Effector memory CD4-positive, alpha-beta T cell (primary cell): ENCODE results near the gene TNNI3.
A peak's percentile ranks its signal among the peaks of the same experiment; 100 is the strongest.

ENCODE experiments used
- DNase-seq, 3 donors: peaks; one replicate each; pipeline ENCODE4 v3.0.0-alpha.2; 2020
- H3K27ac ChIP-seq: 2 replicates; pipeline ENCODE4 v1.7.0; 2013; ENCODE audit warnings: mild to moderate bottlenecking, low read length, moderate library complexity; ENCODE audit not compliant: insufficient read depth, poor library complexity, severe bottlenecking
- H3K27me3 ChIP-seq: replicated peaks from 2 replicates; pipeline ENCODE4 v1.7.0; 2013; ENCODE audit warnings: mild to moderate bottlenecking, low read length; ENCODE audit not compliant: insufficient read depth, control insufficient read depth, poor library complexity, severe bottlenecking
- H3K36me3 ChIP-seq: 2 replicates; pipeline ENCODE4 v1.7.0; 2013; ENCODE audit warnings: mild to moderate bottlenecking, low read length, moderate library complexity; ENCODE audit not compliant: control insufficient read depth, insufficient read depth
- H3K4me1 ChIP-seq: 2 replicates; pipeline ENCODE4 v1.7.0; 2013; ENCODE audit warnings: low read length, mild to moderate bottlenecking; ENCODE audit not compliant: control insufficient read depth, insufficient read depth, poor library complexity, severe bottlenecking
- H3K4me3 ChIP-seq: 2 replicates; pipeline ENCODE4 v1.7.0; 2013; ENCODE audit warnings: low read length, low read depth, mild to moderate bottlenecking; ENCODE audit not compliant: insufficient read depth, poor library complexity, severe bottlenecking
- H3K9me3 ChIP-seq: 2 replicates; pipeline ENCODE4 v1.7.0; 2013; ENCODE audit warnings: mild to moderate bottlenecking, low read length, moderate library complexity; ENCODE audit not compliant: control insufficient read depth

Gene TNNI3

GRCh38 chr19:55188625-55189024 lies 31.1 kb upstream of the TNNI3 start:
- no peak for DNase-seq
- H3K27ac ChIP-seq, result no peak overlapping the region
- no peak overlapping the region for H3K4me3 ChIP-seq
- no peaks in the 10 kb centered on the region for H3K36me3 ChIP-seq
- H3K9me3 ChIP-seq, result no peaks in the 10 kb centered on the region
- H3K4me1 ChIP-seq, result no peaks in the 10 kb centered on the region
- no peaks in the 10 kb centered on the region for H3K27me3 ChIP-seq

GRCh38 chr19:55186080-55186479 lies 28.5 kb upstream of the TNNI3 start:
- no peaks in the 10 kb centered on the region for H3K27me3 ChIP-seq
- no peaks in the 10 kb centered on the region for H3K9me3 ChIP-seq
- no peaks in the 10 kb centered on the region for H3K4me1 ChIP-seq
- no peak overlapping the region for H3K27ac ChIP-seq
- no peak for DNase-seq
- H3K36me3 ChIP-seq, result no peaks in the 10 kb centered on the region
- no peak overlapping the region for H3K4me3 ChIP-seq

DNA sequence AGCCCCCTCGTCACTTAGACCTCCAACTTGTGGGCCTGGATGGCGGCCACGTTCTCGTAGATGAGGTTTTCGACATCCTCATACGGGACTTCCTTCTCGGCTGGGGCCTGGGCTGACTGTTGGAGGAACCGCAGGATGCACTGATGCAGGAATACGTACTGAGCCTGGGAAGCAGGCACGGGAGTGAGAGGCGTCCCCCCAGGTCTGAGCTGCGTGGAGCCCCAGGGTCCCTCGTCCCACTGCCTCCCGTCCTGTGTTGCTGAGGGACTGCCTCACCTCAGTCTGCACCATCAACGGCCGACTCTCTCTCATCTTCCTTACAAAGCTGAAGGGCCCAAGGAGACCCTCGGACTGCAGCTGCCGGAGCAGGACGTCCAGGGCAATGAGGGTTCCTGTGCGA lies 24.2 kb upstream of the TNNI3 start:
- no peaks in the 10 kb centered on the region for H3K9me3 ChIP-seq
- peaks cover 29% of the 10 kb centered on the region for H3K27me3 ChIP-seq
- H3K27ac ChIP-seq, result no peak overlapping the region
- no peak for DNase-seq
- H3K36me3 ChIP-seq, result no peaks in the 10 kb centered on the region
- peaks cover 20% of the 10 kb centered on the region for H3K4me1 ChIP-seq
- H3K4me3 ChIP-seq, result no peak overlapping the region

DNA sequence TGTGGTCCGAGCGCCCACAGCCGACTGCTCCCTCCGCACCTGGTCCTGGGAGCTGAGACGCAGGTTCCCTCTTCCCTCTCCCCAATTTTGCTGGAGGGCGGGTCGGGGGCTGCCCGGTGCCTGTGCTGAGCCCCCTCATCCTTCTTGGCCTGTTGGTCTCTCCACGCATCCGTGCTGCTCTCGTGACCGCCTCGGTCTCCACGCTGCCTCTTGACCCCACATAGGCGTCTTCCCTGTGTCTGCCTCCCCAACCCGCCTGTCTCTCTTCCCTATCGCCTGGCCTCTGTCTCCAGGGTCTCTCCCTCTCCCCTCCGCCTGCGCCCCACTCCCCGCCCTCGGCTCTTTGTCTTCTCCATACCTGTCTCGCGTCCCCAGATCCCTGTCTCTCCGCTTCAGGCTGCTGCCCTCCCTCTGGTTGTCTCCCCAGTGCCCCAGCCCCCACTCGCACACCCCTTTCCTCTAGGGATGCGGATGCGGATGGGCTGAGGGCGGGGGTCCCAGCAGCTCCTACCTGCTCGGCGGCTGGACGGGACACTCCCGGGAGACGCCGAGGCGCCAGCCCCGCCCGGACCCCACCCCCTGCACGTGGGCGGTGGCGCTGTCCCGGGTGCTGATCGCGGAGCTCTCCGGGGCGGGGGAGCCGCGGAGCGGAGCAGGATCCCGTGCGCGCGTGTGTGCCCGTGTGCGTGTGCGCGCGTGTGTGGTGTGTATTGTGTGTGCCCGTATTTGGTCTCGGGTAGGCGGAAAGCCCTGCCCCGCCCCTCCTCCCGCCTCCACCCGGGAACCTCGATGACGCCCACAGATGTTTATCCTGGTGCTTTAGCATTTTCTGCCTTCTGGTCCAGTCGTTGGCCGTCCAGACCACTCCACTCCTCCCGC lies 22.3 kb upstream of the TNNI3 start, which contains the start of gene SYT5:
Gene SYT5, minus strand, starts transcription at position 684 of the 879 bp plus-strand sequence. CDS start 1,248 bp downstream, outside the sequence.
- peak in 2 of 3 donors; percentile 27 to 33 for DNase-seq
- peak within 1 kb of the TSS; percentile 44 for H3K4me3 ChIP-seq
- H3K9me3 ChIP-seq, result no peaks in the 10 kb centered on the region
- H3K27ac ChIP-seq, result peak within 1 kb of the TSS; percentile 36
- H3K36me3 ChIP-seq, result no peaks in the 10 kb centered on the region
- H3K4me1 ChIP-seq, result peaks cover 20% of the 10 kb centered on the region
- peaks cover 37% of the 10 kb centered on the region for H3K27me3 ChIP-seq

- no peaks in the 10 kb centered on the region for H3K36me3 ChIP-seq
- H3K27ac ChIP-seq, result peak overlapping the region; percentile 36
- H3K4me3 ChIP-seq, result peak overlapping the region; percentile 44
- DNase-seq, result peak; percentile 92 to 95 (median 94)
- peaks cover 25% of the 10 kb centered on the region for H3K4me1 ChIP-seq
- no peaks in the 10 kb centered on the region for H3K9me3 ChIP-seq
- H3K27me3 ChIP-seq, result peaks cover 46% of the 10 kb centered on the region
Measured at GRCh38 chr19:55178781-55179599, 21.5 kb upstream of the TNNI3 start.

DNA sequence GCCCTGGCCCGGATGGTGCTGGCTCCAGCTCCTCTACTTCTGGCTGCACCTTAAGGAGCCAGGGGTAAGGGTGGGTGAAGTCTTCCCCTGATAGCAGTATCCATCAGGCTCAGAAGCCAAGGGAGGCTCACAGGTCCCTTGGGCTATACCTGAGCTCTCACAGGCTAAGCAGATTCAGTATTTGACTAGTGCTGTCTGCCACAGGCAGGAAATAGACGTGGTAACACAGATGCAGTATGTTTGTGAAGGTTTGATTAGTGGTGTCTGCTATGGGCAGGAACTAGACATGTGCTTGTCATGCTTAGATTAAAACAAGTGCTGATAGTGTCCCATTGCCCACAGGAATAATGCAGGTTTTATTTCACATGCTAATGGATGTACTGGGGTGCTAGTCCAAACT lies 18.5 kb upstream of the TNNI3 start:
- Histone ChIP-seq H3K4me3 (no peak overlapping the region), H3K27me3 (peaks cover 55% of the 10 kb centered on the region), H3K27ac (no peak overlapping the region), H3K4me1 (peaks cover 32% of the 10 kb centered on the region), H3K9me3 (no peaks in the 10 kb centered on the region), H3K36me3 (no peaks in the 10 kb centered on the region)
- no peak for DNase-seq

DNA sequence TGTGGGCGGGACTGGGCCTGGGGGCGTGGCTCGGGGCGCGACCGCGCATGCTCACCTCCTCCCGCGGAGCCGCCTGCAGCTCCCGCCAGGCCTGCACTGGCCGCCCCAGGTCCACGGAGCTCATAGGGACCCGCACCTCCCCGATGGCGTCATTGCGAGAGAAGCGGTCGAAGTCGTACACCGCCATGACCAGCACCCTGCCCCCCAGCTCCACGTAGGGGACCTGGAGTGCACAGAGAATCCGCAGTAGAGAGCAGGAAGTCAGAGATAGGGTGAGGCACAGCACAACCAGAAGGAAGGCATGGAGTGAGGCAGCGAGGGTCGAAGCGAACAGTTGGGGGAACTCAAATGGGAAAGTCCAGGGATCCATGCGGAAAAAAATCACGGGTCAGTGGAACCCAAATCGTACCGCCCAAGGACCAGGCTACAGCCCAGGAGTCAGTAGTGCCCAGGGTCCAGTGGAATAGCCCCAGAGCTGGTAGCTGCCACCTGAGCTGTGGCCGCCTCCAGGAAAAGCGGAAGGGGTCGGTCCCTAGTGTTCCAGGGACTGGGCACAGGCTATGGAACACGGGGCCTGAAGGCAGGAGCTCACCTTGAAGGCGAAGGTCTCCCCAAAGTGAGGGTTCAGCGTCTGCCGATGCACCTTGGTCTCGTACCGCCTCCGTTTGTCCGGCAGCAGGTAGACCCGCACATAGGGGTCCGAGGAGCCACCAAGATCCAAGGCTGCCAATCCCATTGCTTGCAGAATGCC lies 17.8 kb upstream of the TNNI3 start:
- H3K4me3 ChIP-seq, result no peak overlapping the region
- peaks cover 50% of the 10 kb centered on the region for H3K27me3 ChIP-seq
- H3K27ac ChIP-seq, result no peak overlapping the region
- peaks cover 29% of the 10 kb centered on the region for H3K4me1 ChIP-seq
- no peaks in the 10 kb centered on the region for H3K36me3 ChIP-seq
- H3K9me3 ChIP-seq, result no peaks in the 10 kb centered on the region
- DNase-seq, result no peak

- no peaks in the 10 kb centered on the region for H3K36me3 ChIP-seq
- peaks cover 23% of the 10 kb centered on the region for H3K4me1 ChIP-seq
- no peak for DNase-seq
- H3K4me3 ChIP-seq, result no peak overlapping the region
- H3K27me3 ChIP-seq, result peaks cover 51% of the 10 kb centered on the region
- H3K9me3 ChIP-seq, result no peaks in the 10 kb centered on the region
- H3K27ac ChIP-seq, result no peak overlapping the region
Measured at GRCh38 chr19:55174425-55175116, 17.0 kb upstream of the TNNI3 start.

GRCh38 chr19:55173714-55174409 lies 16.3 kb upstream of the TNNI3 start:
- peaks cover 48% of the 10 kb centered on the region for H3K27me3 ChIP-seq
- H3K4me1 ChIP-seq, result peaks cover 16% of the 10 kb centered on the region
- H3K27ac ChIP-seq, result no peak overlapping the region
- no peaks in the 10 kb centered on the region for H3K36me3 ChIP-seq
- H3K4me3 ChIP-seq, result peak overlapping the region; percentile 42
- H3K9me3 ChIP-seq, result no peaks in the 10 kb centered on the region
- DNase-seq, result peak in 1 of 3 donors; percentile 21
